H1 (cell line): ENCODE results near the gene GSTCD. TPM values are rescaled to one million over a fixed set of nuclear protein-coding genes. Genes with fewer than 3 reads are reported as not detected.

Experiments
- CTCF ChIA-PET: fragments of 300-600 bp; sonication (Branson Sonifier 250); formaldehyde crosslinking; loops from one replicate; lab custom pipeline; 2021; ENCODE audit not compliant: partially characterized antibody; lab: Charles Lee
- POLR2A ChIA-PET: fragments of 300-600 bp; sonication (Branson Sonifier 250); formaldehyde crosslinking; loops from one replicate; lab custom pipeline; 2021; ENCODE audit warnings: inconsistent platforms; ENCODE audit not compliant: partially characterized antibody; lab: Charles Lee
- DNase-seq, 2 experiments: peaks; one replicate each; pipeline versions ENCODE4 v3.0.0 to v3.0.0-alpha.2; 2010 to 2022; ENCODE audit warnings: low spot score in 2 of 2, low read depth in 1 of 2, mixed read lengths in 1 of 2
- FAIRE-seq: peaks from 2 replicates; lab custom pipeline; 2011; peaks lifted over from hg19 to GRCh38; lab: Jason Lieb, UNC
- H2AFZ ChIP-seq: 2 replicates; pipeline ENCODE4 v1.8.1; 2012; ENCODE audit warnings: low read length, inconsistent platforms
- H2AK5ac ChIP-seq: 2 replicates; pipeline ENCODE4 v1.6.1; 2013; ENCODE audit warnings: low read depth, low read length
- H2BK120ac ChIP-seq: replicated peaks from 2 replicates; pipeline ENCODE3; 2013; ENCODE audit warnings: low read depth, low read length, inconsistent platforms
- H2BK12ac ChIP-seq: 2 replicates; pipeline ENCODE4 v1.6.1; 2013; ENCODE audit warnings: low read depth, low read length
- H2BK15ac ChIP-seq: 2 replicates; pipeline ENCODE4 v1.6.1; 2013; ENCODE audit warnings: low read length
- H2BK20ac ChIP-seq: 2 replicates; pipeline ENCODE4 v1.6.1; 2013; ENCODE audit warnings: low read length
- H2BK5ac ChIP-seq: 2 replicates; pipeline ENCODE4 v1.6.1; 2013; ENCODE audit warnings: low read depth, low read length
- H3K14ac ChIP-seq: 2 replicates; pipeline ENCODE4 v1.6.1; 2013; ENCODE audit warnings: inconsistent platforms; ENCODE audit not compliant: insufficient read length
- H3K18ac ChIP-seq: 2 replicates; pipeline ENCODE4 v1.6.1; 2013; ENCODE audit warnings: low read length; ENCODE audit errors: extremely low read depth
- H3K23ac ChIP-seq: 2 replicates; pipeline ENCODE4 v1.6.1; 2013; ENCODE audit warnings: inconsistent platforms; ENCODE audit not compliant: insufficient read length
- H3K23me2 ChIP-seq: 2 replicates; pipeline ENCODE4 v1.6.1; 2013; ENCODE audit warnings: low read depth, low read length
- H3K27ac ChIP-seq: 2 replicates; pipeline ENCODE4 v1.6.1; 2011; ENCODE audit warnings: low read depth, low read length, inconsistent platforms
- H3K27me3 ChIP-seq, 4 experiments: replicated peaks in 1 of 4; 1 replicate in 1 of 4; 2 replicates in 3 of 4; pipeline versions ENCODE4 v1.6.1 to v1.8.1; 2011 to 2013; ENCODE audit warnings: low read length in 3 of 4, mild to moderate bottlenecking in 3 of 4, inconsistent platforms in 2 of 4, mixed read lengths in 2 of 4, moderate library complexity in 1 of 4; ENCODE audit not compliant: control insufficient read depth in 3 of 4, insufficient read depth in 3 of 4; ENCODE audit errors: extremely low read depth in 1 of 4
- H3K36me3 ChIP-seq, 4 experiments: 2 replicates each; pipeline versions ENCODE4 v1.6.1 to v1.8.1; 2011 to 2013; ENCODE audit warnings: mild to moderate bottlenecking in 4 of 4, low read length in 3 of 4, moderate library complexity in 2 of 4, control low read depth in 1 of 4, inconsistent platforms in 1 of 4; ENCODE audit not compliant: insufficient read depth in 4 of 4, control insufficient read depth in 2 of 4
- H3K4ac ChIP-seq: replicated peaks from 2 replicates; pipeline ENCODE3; 2013; ENCODE audit warnings: low read length, low read depth, mixed read lengths, inconsistent platforms; ENCODE audit not compliant: insufficient read length
- H3K4me1 ChIP-seq, 4 experiments: replicated peaks in 1 of 4; 1 replicate in 1 of 4; 2 replicates in 3 of 4; pipeline versions ENCODE4 v1.6.1 to v1.8.1; 2011 to 2013; ENCODE audit warnings: low read length in 3 of 4, inconsistent platforms in 2 of 4, mixed read lengths in 1 of 4; ENCODE audit not compliant: insufficient read depth in 4 of 4, control insufficient read depth in 3 of 4
- H3K4me2 ChIP-seq, 2 experiments: 2 replicates each; pipeline versions ENCODE4 v1.6.1 to v1.8.1; 2011 to 2013; ENCODE audit warnings: low read depth in 2 of 2, low read length in 2 of 2, control low read depth in 1 of 2, inconsistent platforms in 1 of 2, mild to moderate bottlenecking in 1 of 2; ENCODE audit not compliant: insufficient read depth in 1 of 2
- H3K4me3 ChIP-seq, 4 experiments: fragments of 200-600, 300-600 bp in 1 of 4; sonication (generic), shearing (Covaris generic), sonication (Bioruptor Twin) in 1 of 4; 2 replicates each; pipeline versions ENCODE4 v1.5.1 to v1.8.1; 2011 to 2016; ENCODE audit warnings: low read length in 4 of 4, low read depth in 3 of 4, control low read depth in 2 of 4, inconsistent platforms in 2 of 4, mild to moderate bottlenecking in 2 of 4, mixed read lengths in 1 of 4, moderate library complexity in 1 of 4; ENCODE audit not compliant: insufficient read depth in 2 of 4; ENCODE audit errors: extremely low read depth in 1 of 4
- H3K56ac ChIP-seq: replicated peaks from 2 replicates; pipeline ENCODE3; 2013; ENCODE audit warnings: low read depth, mild to moderate bottlenecking, mixed read lengths, low read length, inconsistent platforms; ENCODE audit not compliant: insufficient read length
- H3K79me1 ChIP-seq: 2 replicates; pipeline ENCODE4 v1.6.1; 2013; ENCODE audit warnings: low read depth, low read length, control low read depth
- H3K79me2 ChIP-seq, 2 experiments: 2 replicates each; pipeline versions ENCODE4 v1.6.1 to v1.8.1; 2012 to 2013; ENCODE audit warnings: low read length in 2 of 2, mild to moderate bottlenecking in 2 of 2, inconsistent platforms in 1 of 2; ENCODE audit not compliant: insufficient read depth in 2 of 2, control insufficient read depth in 1 of 2
- H3K9ac ChIP-seq, 4 experiments: replicated peaks in 1 of 4; 1 replicate in 1 of 4; 2 replicates in 3 of 4; pipeline versions ENCODE4 v1.6.1 to v1.8.1; 2011 to 2013; ENCODE audit warnings: low read depth in 3 of 4, low read length in 3 of 4, control low read depth in 2 of 4, mild to moderate bottlenecking in 2 of 4, moderate library complexity in 2 of 4, inconsistent platforms in 1 of 4; ENCODE audit errors: extremely low read depth in 1 of 4
- H3K9me3 ChIP-seq, 2 experiments: 2 replicates each; pipeline versions ENCODE4 v1.6.1 to v1.8.1; 2012 to 2013; ENCODE audit warnings: mild to moderate bottlenecking in 2 of 2, moderate library complexity in 2 of 2, control low read depth in 1 of 2, inconsistent platforms in 1 of 2, low read depth in 1 of 2, low read length in 1 of 2, mixed read lengths in 1 of 2; ENCODE audit not compliant: insufficient read depth in 2 of 2
- H4K20me1 ChIP-seq, 2 experiments: replicated peaks in 1 of 2; 2 replicates each; pipeline versions ENCODE3 to v1.8.1; 2011 to 2013; ENCODE audit warnings: inconsistent platforms in 2 of 2, low read length in 2 of 2, mild to moderate bottlenecking in 1 of 2; ENCODE audit not compliant: insufficient read depth in 2 of 2, control insufficient read depth in 1 of 2
- H4K5ac ChIP-seq: 2 replicates; pipeline ENCODE4 v1.6.1; 2013; ENCODE audit warnings: low read length, low read depth, mixed read lengths, inconsistent platforms; ENCODE audit not compliant: insufficient read length
- H4K8ac ChIP-seq: 2 replicates; pipeline ENCODE4 v1.8.0; 2013; ENCODE audit warnings: mild to moderate bottlenecking, moderate library complexity, low read length, inconsistent platforms; ENCODE audit not compliant: insufficient read depth; ENCODE audit errors: extremely low read depth
- H4K91ac ChIP-seq: replicated peaks from 2 replicates; pipeline ENCODE3; 2013; ENCODE audit warnings: low read length, mixed read lengths, inconsistent platforms; ENCODE audit not compliant: insufficient read length
- MAFK ChIP-seq: IDR thresholded peaks from 2 replicates; pipeline ENCODE4 v1.6.1; 2012; ENCODE audit warnings: low read depth, mild to moderate bottlenecking, improper control_type of control experiment, low read length
- POLR2AphosphoS5 ChIP-seq: IDR thresholded peaks from 2 replicates; pipeline ENCODE4 v1.6.1; 2011; ENCODE audit warnings: low read depth, low read length
- SUZ12 ChIP-seq: fragments of 200-600 bp; sonication (generic); IDR thresholded peaks from 2 replicates; pipeline ENCODE4 v1.6.1; 2012; ENCODE audit warnings: mild to moderate bottlenecking, inconsistent platforms, low read length, moderate library complexity, mixed read lengths
- WGBS, 2 experiments: shearing (Covaris generic) in 1 of 2; methylation state at CpG; one replicate each; pipeline versions ENCODE4 v1.1.6 to v1.1.7; 2013 to 2015; ENCODE audit warnings: low lambda C conversion rate in 2 of 2, mixed read lengths in 2 of 2, inconsistent platforms in 1 of 2, low coverage in 1 of 2, missing lambda C conversion rate in 1 of 2; ENCODE audit not compliant: insufficient replicate concordance in 2 of 2, insufficient coverage in 1 of 2, insufficient read length in 1 of 2; ENCODE audit errors: extremely low coverage in 1 of 2, missing lambda C conversion rate in 1 of 2; 5-methylcytosine and 5-hydroxymethylcytosine counted together
- polyA plus RNA-seq, 7 experiments: library from polyadenylated mRNA; depleted of rRNA in 3 of 7; stranded (reverse) in 5 of 7; unstranded in 2 of 7; fragments of >200 nt in 5 of 7; fragments of 200-250 nt in 2 of 7; gene quantifications; 1 replicate in 5 of 7; 2 replicates in 1 of 7; 4 replicates in 1 of 7; pipeline versions ENCODE4 v1.2.1 to v1.2.3, GENCODE V29; 2011 to 2013; ENCODE audit warnings: missing spikeins in 2 of 7, mixed read lengths in 2 of 7
- total RNA-seq: library from RNA; stranded (reverse); fragmentation: NEBNext Ultra II Directional; extraction: Animal tissue kit (Norgen Biotek cat#: 25700); gene quantifications from 2 replicates; pipeline ENCODE4 v1.2.1, GENCODE V29; 2021

The GSTCD gene
- total and polyA plus RNA-seq, 2 of the 8 experiments (the other 6 are each of a cell fraction or from before 2014, with no cell fraction given): 8.5 to 24.6 TPM

DNA sequence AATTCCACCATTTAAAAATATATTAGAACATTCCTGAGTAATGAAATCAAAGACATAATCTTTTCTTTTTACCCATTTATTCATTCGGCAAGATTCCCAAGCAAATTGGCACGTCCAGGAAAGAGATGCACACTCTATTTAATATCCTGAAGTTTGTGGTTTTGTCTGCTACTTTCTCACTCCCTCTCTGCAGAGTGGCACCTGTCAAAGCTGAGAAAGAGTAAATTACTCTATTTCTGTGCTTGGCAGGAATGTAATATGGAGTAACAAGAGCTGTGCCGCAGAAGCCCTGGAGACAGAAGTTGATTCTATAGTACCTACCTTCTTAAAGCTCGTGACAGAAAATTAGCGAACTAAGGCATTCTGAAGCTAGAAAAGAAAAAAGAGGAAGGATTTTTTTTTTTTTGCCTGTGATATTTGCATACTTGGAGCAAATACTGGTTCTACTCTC is 5.5 kb downstream of the GSTCD start:
- Histone ChIP-seq H4K8ac (no peak overlapping the region), H3K9ac (no peak overlapping the region)

More for the DNA sequence above, 5.5 kb downstream of the GSTCD start:
- no peak overlapping the region for H4K5ac ChIP-seq
- no peak overlapping the region for H3K4me2 ChIP-seq
- ChIA-PET POLR2A (no interaction called here), CTCF (interaction anchor here (0.6 kb wide), 2 partner anchors 355 to 518 kb away, joined by 3 read pairs; no protein-coding TSS in a partner anchor)
- peaks cover 0 to 9% (median 3%) of the 10 kb centered on the region in 4 experiments; a peak in 4 of 8 replicates for H3K36me3 ChIP-seq
- no peak overlapping the region for H3K4ac ChIP-seq
- FAIRE-seq: no peak
- H3K23me2 ChIP-seq: peaks cover 2% of the 10 kb centered on the region
- H3K79me1 ChIP-seq: 0 out of 2 replicates have a peak, but pooled peaks cover 3% of the 10 kb centered on the region
- no peak overlapping the region for H2BK20ac ChIP-seq
- no peaks in the 10 kb centered on the region for H3K27me3 ChIP-seq
- peaks cover 0 to 67% of the 10 kb centered on the region in 2 experiments; a peak in 3 of 4 replicates for H3K79me2 ChIP-seq
- no peak overlapping the region for H3K23ac ChIP-seq
- H2AK5ac ChIP-seq: no peak overlapping the region
- H2BK5ac ChIP-seq: no peak overlapping the region
- WGBS, 2 experiments: 92% methylated on average over 5 of the region's 5 CpGs; no CpG with 5 or more reads in 1 of the 2 experiments
- no peak for DNase-seq
- no peak overlapping the region for H3K27ac ChIP-seq
- H3K4me3 ChIP-seq: no peak overlapping the region
- peaks cover 0 to 2% of the 10 kb centered on the region in 2 experiments; a peak in 2 of 4 replicates for H3K9me3 ChIP-seq
- H2BK12ac ChIP-seq: no peak overlapping the region
- no peak overlapping the region for H3K56ac ChIP-seq
- no peak overlapping the region for H2BK120ac ChIP-seq
- H4K20me1 ChIP-seq: peaks cover 0 to 6% of the 10 kb centered on the region in 2 experiments
- no peak overlapping the region for H2BK15ac ChIP-seq
- no peak overlapping the region for H3K14ac ChIP-seq
- no peak overlapping the region for H4K91ac ChIP-seq
- 0 out of 7 replicates have a peak, but pooled peaks cover 0 to 2% (median 0%) of the 10 kb centered on the region in 4 experiments for H3K4me1 ChIP-seq
- no peak overlapping the region for H3K18ac ChIP-seq
- H2AFZ ChIP-seq: no peak overlapping the region
- TF ChIP-seq MAFK (no peak), POLR2AphosphoS5 (no peak), SUZ12 (no peak)
